ENCODE data around the gene ITPR2. TPM values are rescaled to one million over a fixed set of nuclear protein-coding genes. Genes with fewer than 3 reads are reported as not detected.

The ITPR2 gene
- total and polyA plus RNA-seq, 2 of the 8 experiments (the other 6 are each of a cell fraction or from before 2014, with no cell fraction given): 4.1 to 48.3 TPM

DNA sequence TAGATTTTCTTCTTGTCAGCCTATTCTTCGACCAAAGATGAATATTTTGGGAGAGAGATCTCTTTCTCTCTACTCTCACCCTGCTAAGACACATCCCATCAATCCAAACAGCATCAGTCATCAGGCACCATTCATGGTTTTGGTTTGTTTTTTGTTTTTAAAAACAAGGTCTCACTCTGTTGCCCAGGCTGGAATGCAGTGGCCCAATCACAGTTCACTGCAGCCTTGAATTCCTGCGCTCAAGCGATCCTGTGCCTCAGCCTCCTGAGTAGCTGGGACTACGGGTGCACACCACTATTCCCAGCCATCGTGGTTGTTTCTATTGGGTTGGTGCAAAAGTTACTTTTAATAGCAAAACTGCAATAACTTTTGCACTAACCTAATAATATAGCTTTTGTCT is 14.4 kb upstream of the ITPR2 start (continued):
- TF ChIP-seq KDM4A (IDR thresholded peaks at IDR 0.05; ENCODE audit: low read depth, low read length, severe bottlenecking) (no peak), RXRA (IDR thresholded peaks at IDR 0.05; ENCODE audit: insufficient read depth, low read depth, low read length) (no peak), ZNF274 (IDR thresholded peaks at IDR 0.05; ENCODE audit: borderline replicate concordance, extremely low read depth, low read length) (no peak), SAP30 (IDR thresholded peaks at IDR 0.05; ENCODE audit: insufficient read depth, insufficient replicate concordance, low read length) (no peak), GTF2F1 (IDR thresholded peaks at IDR 0.05; ENCODE audit: borderline replicate concordance, low read depth, low read length) (no peak), SRF (IDR thresholded peaks at IDR 0.05; ENCODE audit: low read depth, low read length) (no peak)
